IMR-90 (cell line): ENCODE data around the gene KIFBP. TPM values are rescaled to one million over a fixed set of nuclear protein-coding genes. Genes with fewer than 3 reads are reported as not detected.

ENCODE experiments used
- ATAC-seq: fragments of 200-7000 bp; cut with Tn5 transposase; 2 replicates; pipeline ENCODE4 v1.9.1; 2020; ENCODE audit warnings: low read depth, mild to moderate bottlenecking, moderate library complexity
- BruUV-seq: library from RNA; stranded (reverse); fragments of 400-500 nt; replicated peaks from 2 replicates; lab custom pipeline; 2021; lab: Mats Ljungman, UMichigan
- CTCF ChIA-PET: fragments of 300-600 bp; formaldehyde crosslinking; extraction: SDS; loops from one replicate; lab custom pipeline; 2021; ENCODE audit warnings: antibody characterized with exemption; lab: Yijun Ruan, JAX
- POLR2A ChIA-PET: fragments of 300-600 bp; sonication (Branson Sonifier 250); formaldehyde crosslinking; loops from one replicate; lab custom pipeline; 2022; ENCODE audit warnings: antibody characterized with exemption; ENCODE audit not compliant: unreplicated experiment; lab: Charles Lee
- DNase-seq: peaks from one replicate; pipeline ENCODE4 v3.0.0; 2013
- H2AFZ ChIP-seq: replicated peaks from 2 replicates; pipeline ENCODE3; 2013; ENCODE audit warnings: low read length, mild to moderate bottlenecking; ENCODE audit not compliant: poor library complexity
- H2AK5ac ChIP-seq: 2 replicates; pipeline ENCODE4 v1.6.1; 2013; ENCODE audit warnings: low read depth, low read length, inconsistent platforms
- H2AK9ac ChIP-seq: replicated peaks from 2 replicates; pipeline ENCODE3; 2013; ENCODE audit warnings: mild to moderate bottlenecking, low read depth, low read length, moderate library complexity; ENCODE audit not compliant: poor library complexity
- H2BK120ac ChIP-seq: 2 replicates; pipeline ENCODE4 v1.6.1; 2013; ENCODE audit warnings: low read depth, low read length, inconsistent platforms
- H2BK15ac ChIP-seq: 3 replicates; pipeline ENCODE4 v1.6.1; 2013; ENCODE audit warnings: low read depth, low read length, inconsistent platforms
- H2BK20ac ChIP-seq: 2 replicates; pipeline ENCODE4 v1.6.1; 2013; ENCODE audit warnings: low read depth, mild to moderate bottlenecking, inconsistent platforms, low read length, moderate library complexity
- H2BK5ac ChIP-seq: 2 replicates; pipeline ENCODE4 v1.6.1; 2013; ENCODE audit warnings: mild to moderate bottlenecking, low read depth, low read length, inconsistent platforms; ENCODE audit not compliant: poor library complexity, severe bottlenecking
- H3K14ac ChIP-seq: replicated peaks from 2 replicates; pipeline ENCODE4 v1.6.1; 2013; ENCODE audit warnings: low read depth, low read length, inconsistent platforms
- H3K18ac ChIP-seq: 2 replicates; pipeline ENCODE4 v1.6.1; 2013; ENCODE audit warnings: low read depth, low read length, control low read depth
- H3K23ac ChIP-seq: 2 replicates; pipeline ENCODE4 v1.6.1; 2013; ENCODE audit warnings: low read depth, low read length, inconsistent platforms
- H3K27ac ChIP-seq: 2 replicates; pipeline ENCODE4 v1.5.1; 2013; ENCODE audit warnings: mild to moderate bottlenecking, control low read depth, low read length; ENCODE audit not compliant: insufficient read depth
- H3K27me3 ChIP-seq: 2 replicates; pipeline ENCODE4 v1.6.1; 2013; ENCODE audit warnings: low read length; ENCODE audit not compliant: control insufficient read depth, insufficient read depth
- H3K36me3 ChIP-seq: 2 replicates; pipeline ENCODE4 v1.6.1; 2013; ENCODE audit warnings: low read length, mixed read lengths; ENCODE audit not compliant: control insufficient read depth, insufficient read depth
- H3K4ac ChIP-seq: 2 replicates; pipeline ENCODE4 v1.6.1; 2013; ENCODE audit warnings: low read depth, low read length, inconsistent platforms
- H3K4me1 ChIP-seq: 2 replicates; pipeline ENCODE4 v1.6.1; 2013; ENCODE audit warnings: low read length, mixed read lengths; ENCODE audit not compliant: control insufficient read depth, insufficient read depth
- H3K4me2 ChIP-seq: 2 replicates; pipeline ENCODE4 v1.6.1; 2013; ENCODE audit warnings: low read depth, mild to moderate bottlenecking, control low read depth, low read length, moderate library complexity
- H3K4me3 ChIP-seq: 2 replicates; pipeline ENCODE4 v1.5.1; 2013; ENCODE audit warnings: low read depth, mild to moderate bottlenecking, control low read depth, low read length, moderate library complexity; ENCODE audit not compliant: insufficient read depth
- H3K56ac ChIP-seq: 2 replicates; pipeline ENCODE4 v1.6.1; 2013; ENCODE audit warnings: low read length, inconsistent platforms; ENCODE audit not compliant: insufficient read depth; ENCODE audit errors: extremely low read depth
- H3K79me1 ChIP-seq, 2 experiments: 2 replicates each; pipeline ENCODE4 v1.6.1; 2013; ENCODE audit warnings: low read length in 2 of 2, inconsistent platforms in 1 of 2, low read depth in 1 of 2
- H3K9ac ChIP-seq: 2 replicates; pipeline ENCODE4 v1.6.1; 2013; ENCODE audit warnings: low read depth, low read length, control low read depth
- H3K9me1 ChIP-seq: 2 replicates; pipeline ENCODE4 v1.6.1; 2013; ENCODE audit warnings: low read length, inconsistent platforms; ENCODE audit not compliant: insufficient read depth
- H3K9me3 ChIP-seq: 2 replicates; pipeline ENCODE4 v1.6.1; 2013; ENCODE audit warnings: low read length; ENCODE audit not compliant: control insufficient read depth, insufficient read depth
- H4K20me1 ChIP-seq: 2 replicates; pipeline ENCODE4 v1.6.1; 2013; ENCODE audit warnings: low read length, inconsistent platforms; ENCODE audit not compliant: insufficient read depth
- H4K5ac ChIP-seq: 2 replicates; pipeline ENCODE4 v1.6.1; 2013; ENCODE audit warnings: mild to moderate bottlenecking, low read depth, low read length, control low read depth
- H4K8ac ChIP-seq, 2 experiments: 2 replicates each; pipeline ENCODE4 v1.6.1; 2013; ENCODE audit warnings: low read depth in 2 of 2, low read length in 2 of 2, control low read depth in 1 of 2, inconsistent platforms in 1 of 2
- H4K91ac ChIP-seq: 2 replicates; pipeline ENCODE4 v1.6.1; 2013; ENCODE audit warnings: low read depth, low read length, inconsistent platforms; ENCODE audit not compliant: insufficient read depth
- CEBPB ChIP-seq: IDR thresholded peaks from 2 replicates; pipeline ENCODE4 v1.6.1; 2012; ENCODE audit warnings: low read depth, low read length, improper control_type of control experiment
- CHD1 ChIP-seq: IDR thresholded peaks from 2 replicates; pipeline ENCODE4 v1.6.1; 2012; ENCODE audit warnings: low read depth, low read length, improper control_type of control experiment
- MXI1 ChIP-seq: IDR thresholded peaks from 2 replicates; pipeline ENCODE4 v1.6.1; 2012; ENCODE audit warnings: low read depth, mild to moderate bottlenecking, low read length, moderate library complexity, borderline replicate concordance
- RFX5 ChIP-seq: IDR thresholded peaks from 2 replicates; pipeline ENCODE4 v1.8.0; 2012; ENCODE audit warnings: low read depth, mild to moderate bottlenecking, low read length, moderate library complexity
- WGBS, 2 experiments: methylation state at CpG; one replicate each; pipeline versions ENCODE4 v1.1.5 to v1.1.7; 2013; ENCODE audit warnings: missing lambda C conversion rate in 2 of 2; ENCODE audit not compliant: insufficient read length in 1 of 2; ENCODE audit errors: extremely low coverage in 2 of 2; 5-methylcytosine and 5-hydroxymethylcytosine counted together
- dilution Hi-C: fragments of 300-500 bp; cut with HindIII; formaldehyde crosslinking; loops from one replicate; pipeline ENCODE4 v1.14.3; 2018; ENCODE audit warnings: low sequenced_read_pairs; ENCODE audit not compliant: unreplicated experiment
- in situ Hi-C: fragments of 300-500 bp; cut with MboI; formaldehyde crosslinking; loops from 3 replicates; pipeline ENCODE4 v1.14.3; 2019; ENCODE audit warnings: low sequenced_read_pairs, inconsistent platforms, mixed read lengths
- intact Hi-C: fragments of 100-400 bp; cut with micrococcal nuclease; formaldehyde crosslinking; loops from 2 replicates; pipeline ENCODE4 v1.10.0; 2022
- polyA plus RNA-seq, 3 experiments: library from polyadenylated mRNA; depleted of rRNA; stranded (reverse); fragments of >200 nt; gene quantifications; 2 replicates each; pipeline ENCODE4 v1.2.3, GENCODE V29; 2012; ENCODE audit warnings: low replicate concordance in 1 of 3
- total RNA-seq: library from RNA; depleted of rRNA; stranded (reverse); fragments of >200 nt; gene quantifications from 2 replicates; pipeline ENCODE4 v1.2.3, GENCODE V29; 2012

The KIFBP gene
- total and polyA plus RNA-seq, 2 of the 4 experiments (the other 2 are of a cell fraction) = 30.6 to 51.3 TPM

DNA sequence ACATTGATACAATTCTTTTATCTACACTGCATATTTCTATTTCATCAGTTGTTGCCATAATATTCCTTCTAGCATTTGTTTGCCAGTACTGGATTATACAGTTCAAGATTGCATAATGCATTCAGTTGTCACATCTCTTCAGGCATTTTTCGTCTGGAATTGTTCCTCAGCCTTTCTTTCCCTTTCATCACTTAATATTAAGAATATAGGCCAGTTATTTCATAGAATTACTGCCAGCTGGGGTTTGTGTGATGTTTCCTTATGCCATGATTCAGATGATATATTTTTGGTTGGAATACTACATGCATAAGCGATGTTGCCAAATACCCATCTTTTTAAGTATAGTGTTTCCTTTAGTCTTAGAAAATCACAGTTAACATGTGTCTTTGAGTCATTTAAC is 20.8 kb downstream of the KIFBP start:
- H3K9me3 ChIP-seq = no peaks in the 10 kb centered on the region
- H3K79me1 ChIP-seq = peaks cover 20 to 26% of the 10 kb centered on the region in 2 experiments
- in situ Hi-C loops = loop anchor here (5.0 to 10.0 kb wide), 2 partner anchors 83 to 405 kb away; partner anchors contain the start of gene TACR2
- no peak overlapping the region for H3K4ac ChIP-seq
- H3K4me3 ChIP-seq = no peak overlapping the region
- intact Hi-C loops = loop anchor here (5.0 kb wide), 1 partner anchor 403 kb away; no protein-coding TSS in a partner anchor
- no CpG with 5 or more reads among the region's 2 CpGs for WGBS, 2 experiments
- H3K56ac ChIP-seq = no peak overlapping the region
- ATAC-seq (no peak), DNase-seq (peak; percentile 72)
- 0 out of 2 replicates have a peak, but pooled peaks cover 2% of the 10 kb centered on the region for H3K4me1 ChIP-seq
- POLR2A ChIA-PET = no interaction called here
- no peak overlapping the region for H2BK20ac ChIP-seq
- H4K20me1 ChIP-seq = peaks cover 3% of the 10 kb centered on the region; the same call in 1 of the 2 replicates
- peak overlapping the region; percentile 34 for H2BK5ac ChIP-seq
- CTCF ChIA-PET = interaction anchor here (1.2 kb wide), 1 partner anchor 83 kb away, joined by 3 read pairs; no protein-coding TSS in a partner anchor
- H4K5ac ChIP-seq = no peak overlapping the region
- H3K9me1 ChIP-seq = no peaks in the 10 kb centered on the region
- H4K8ac ChIP-seq = no peak overlapping the region
- no peak overlapping the region for H3K9ac ChIP-seq
- no TSS peak for BruUV-seq
- no peak overlapping the region for H3K23ac ChIP-seq
- no peak overlapping the region; the same call in 1 of the 2 replicates for H3K4me2 ChIP-seq
- H2BK15ac ChIP-seq = no peak overlapping the region
- no peak overlapping the region for H2BK120ac ChIP-seq
- peak; percentile 69 for TF ChIP-seq CEBPB
- TF ChIP-seq CHD1 = no peak
- TF ChIP-seq MXI1 = no peak
- no peak for TF ChIP-seq RFX5
- no peak overlapping the region for H2AK5ac ChIP-seq
- H2AK9ac ChIP-seq = no peak overlapping the region
- dilution Hi-C loops = loop anchor here (25.0 kb wide), 1 partner anchor 103 kb away; the partner anchor contains the start of gene VPS26A
- H3K36me3 ChIP-seq = peaks cover 29% of the 10 kb centered on the region
- no peaks in the 10 kb centered on the region for H3K27me3 ChIP-seq
- H3K14ac ChIP-seq = no peak overlapping the region
- H3K27ac ChIP-seq = no peak overlapping the region
- H2AFZ ChIP-seq = no peak overlapping the region
- H3K18ac ChIP-seq = no peak overlapping the region
- no peak overlapping the region for H4K91ac ChIP-seq
